PC-9 (cell line): ENCODE data around the gene ALG14. TPM values are rescaled to one million over a fixed set of nuclear protein-coding genes. Genes with fewer than 3 reads are reported as not detected.

ENCODE experiments used
- BruUV-seq: library from RNA; stranded (reverse); fragments of 400-500 nt; replicated peaks from 2 replicates; lab custom pipeline; 2021; lab: Mats Ljungman, UMichigan
- CTCF ChIA-PET: fragments of 300-600 bp; sonication (Branson Sonifier 250); formaldehyde crosslinking; loops from one replicate; lab custom pipeline; 2022; ENCODE audit warnings: antibody characterized with exemption; lab: Charles Lee
- POLR2A ChIA-PET: fragments of 300-600 bp; sonication (Branson Sonifier 250); formaldehyde crosslinking; loops from one replicate; lab custom pipeline; 2022; ENCODE audit warnings: antibody characterized with exemption; ENCODE audit not compliant: unreplicated experiment; lab: Charles Lee
- DNase-seq, 2 experiments: peaks; one replicate each; pipeline versions ENCODE4 v3.0.0 to v3.0.0-alpha.2; 2015 to 2022; ENCODE audit warnings: mixed read lengths in 1 of 2
- H2AFZ ChIP-seq: fragments of 200-600 bp; sonication (generic); 2 replicates; pipeline ENCODE4 v1.8.1; 2017; ENCODE audit warnings: antibody characterized with exemption
- H3F3A ChIP-seq: fragments of 200-600 bp; sonication (generic); 2 replicates; pipeline ENCODE4 v1.8.1; 2017; ENCODE audit warnings: antibody characterized with exemption, mild to moderate bottlenecking, low read depth; ENCODE audit not compliant: insufficient read depth
- H3K27ac ChIP-seq: fragments of 200-600 bp; sonication (generic); 2 replicates; pipeline ENCODE4 v1.6.1; 2016; ENCODE audit warnings: mixed run types
- H3K27me3 ChIP-seq: fragments of 200-600 bp; sonication (generic); 2 replicates; pipeline ENCODE4 v1.6.1; 2016; ENCODE audit warnings: low read depth, mixed run types; ENCODE audit not compliant: insufficient read depth
- H3K36me3 ChIP-seq: fragments of 200-600 bp; sonication (generic); 2 replicates; pipeline ENCODE4 v1.6.1; 2016; ENCODE audit warnings: low read depth, mixed run types
- H3K4me1 ChIP-seq: fragments of 200-600 bp; sonication (generic); replicated peaks from 2 replicates; pipeline ENCODE4 v1.6.1; 2016; ENCODE audit warnings: mixed run types; ENCODE audit not compliant: insufficient read depth
- H3K4me2 ChIP-seq: fragments of 200-600 bp; sonication (generic); 2 replicates; pipeline ENCODE4 v1.6.1; 2017; ENCODE audit warnings: mixed run types
- H3K4me3 ChIP-seq: fragments of 200-600 bp; sonication (generic); 2 replicates; pipeline ENCODE4 v1.6.1; 2016; ENCODE audit warnings: mixed run types
- H3K79me2 ChIP-seq: fragments of 200-600 bp; sonication (generic); 2 replicates; pipeline ENCODE4 v1.6.1; 2017; ENCODE audit warnings: low read depth, mixed run types
- H3K9me2 ChIP-seq: fragments of 200-600 bp; sonication (generic); 2 replicates; pipeline ENCODE4 v1.8.1; 2017; ENCODE audit warnings: mild to moderate bottlenecking; ENCODE audit not compliant: insufficient read depth
- H3K9me3 ChIP-seq: fragments of 200-600 bp; sonication (generic); 2 replicates; pipeline ENCODE4 v1.8.1; 2016; ENCODE audit warnings: low read depth; ENCODE audit not compliant: insufficient read depth
- H4K20me1 ChIP-seq: fragments of 200-600 bp; sonication (generic); 2 replicates; pipeline ENCODE4 v1.8.1; 2017; ENCODE audit not compliant: insufficient read depth
- EZH2 ChIP-seq: fragments of 200-600 bp; sonication (generic); IDR thresholded peaks from 2 replicates; pipeline ENCODE4 v1.8.0; 2017; ENCODE audit warnings: antibody characterized with exemption, low read depth
- intact Hi-C: fragments of 100-400 bp; cut with micrococcal nuclease; formaldehyde crosslinking; loops from one replicate; pipeline ENCODE4 v1.10.0; 2022; ENCODE audit not compliant: unreplicated experiment
- total RNA-seq: library from RNA; stranded (reverse); gene quantifications from 2 replicates; pipeline ENCODE4 v1.2.3, GENCODE V29; 2021
- TF ChIP-seq, protein P1 (sequence below): fragments of 200-600 bp; sonication (generic); conservative IDR thresholded peaks from 2 replicates; pipeline ENCODE4 v1.6.1; 2017; ENCODE audit warnings: mixed run types, antibody characterized with exemption, mild to moderate bottlenecking, moderate library complexity

The ALG14 gene
- total RNA-seq, 1 experiment from 2014 or later, result 8.6 TPM

DNA sequence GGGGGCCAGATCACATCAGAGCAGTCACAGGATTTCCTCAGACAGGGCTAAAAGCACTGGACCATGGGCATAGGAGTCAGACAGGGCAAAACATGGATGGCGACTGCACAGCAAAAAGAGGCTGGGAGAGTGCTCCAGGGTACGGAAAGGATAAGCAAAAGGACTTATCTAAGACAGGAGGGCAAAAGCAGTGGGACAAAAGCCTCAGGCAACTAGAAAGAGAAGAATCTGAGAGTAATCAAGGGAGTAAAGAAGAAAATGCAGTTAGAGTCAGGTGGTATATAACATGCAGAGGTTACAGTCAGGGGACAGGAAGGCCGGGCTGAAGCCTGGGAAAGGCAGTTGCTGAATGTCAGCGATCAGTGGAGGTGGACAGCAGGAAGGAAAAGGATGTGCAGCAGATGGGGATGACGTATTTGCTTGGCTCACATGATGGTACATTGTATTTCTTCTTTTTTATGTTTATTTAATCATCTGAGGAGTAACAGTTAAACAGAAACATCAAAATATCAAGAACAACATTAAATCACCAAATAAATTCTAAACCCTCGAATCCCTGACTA lies 82.8 kb downstream of the ALG14 start:
- Histone ChIP-seq H4K20me1 (no peaks in the 10 kb centered on the region), H3K4me2 (no peak overlapping the region), H3K9me3 (no peaks in the 10 kb centered on the region), H3K4me1 (peaks cover 15% of the 10 kb centered on the region), H3F3A (no peaks in the 10 kb centered on the region; the same call in 1 of the 2 replicates), H3K4me3 (no peak overlapping the region), H3K79me2 (no peaks in the 10 kb centered on the region), H3K27me3 (no peaks in the 10 kb centered on the region), H2AFZ (no peak overlapping the region), H3K36me3 (no peaks in the 10 kb centered on the region), H3K27ac (no peak overlapping the region), H3K9me2 (no peaks in the 10 kb centered on the region)
- TF ChIP-seq EZH2, result no peak
- TF ChIP-seq, protein P1, sequence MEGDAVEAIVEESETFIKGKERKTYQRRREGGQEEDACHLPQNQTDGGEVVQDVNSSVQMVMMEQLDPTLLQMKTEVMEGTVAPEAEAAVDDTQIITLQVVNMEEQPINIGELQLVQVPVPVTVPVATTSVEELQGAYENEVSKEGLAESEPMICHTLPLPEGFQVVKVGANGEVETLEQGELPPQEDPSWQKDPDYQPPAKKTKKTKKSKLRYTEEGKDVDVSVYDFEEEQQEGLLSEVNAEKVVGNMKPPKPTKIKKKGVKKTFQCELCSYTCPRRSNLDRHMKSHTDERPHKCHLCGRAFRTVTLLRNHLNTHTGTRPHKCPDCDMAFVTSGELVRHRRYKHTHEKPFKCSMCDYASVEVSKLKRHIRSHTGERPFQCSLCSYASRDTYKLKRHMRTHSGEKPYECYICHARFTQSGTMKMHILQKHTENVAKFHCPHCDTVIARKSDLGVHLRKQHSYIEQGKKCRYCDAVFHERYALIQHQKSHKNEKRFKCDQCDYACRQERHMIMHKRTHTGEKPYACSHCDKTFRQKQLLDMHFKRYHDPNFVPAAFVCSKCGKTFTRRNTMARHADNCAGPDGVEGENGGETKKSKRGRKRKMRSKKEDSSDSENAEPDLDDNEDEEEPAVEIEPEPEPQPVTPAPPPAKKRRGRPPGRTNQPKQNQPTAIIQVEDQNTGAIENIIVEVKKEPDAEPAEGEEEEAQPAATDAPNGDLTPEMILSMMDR, result no peak
- ChIA-PET POLR2A (interaction anchor here (0.7 kb wide), 1 partner anchor 10 kb away, joined by 4 read pairs; no protein-coding TSS in a partner anchor), CTCF (no interaction called here)
- intact Hi-C loops, result no loop called here
- BruUV-seq, result no TSS peak
- DNase-seq, result no peak

DNA sequence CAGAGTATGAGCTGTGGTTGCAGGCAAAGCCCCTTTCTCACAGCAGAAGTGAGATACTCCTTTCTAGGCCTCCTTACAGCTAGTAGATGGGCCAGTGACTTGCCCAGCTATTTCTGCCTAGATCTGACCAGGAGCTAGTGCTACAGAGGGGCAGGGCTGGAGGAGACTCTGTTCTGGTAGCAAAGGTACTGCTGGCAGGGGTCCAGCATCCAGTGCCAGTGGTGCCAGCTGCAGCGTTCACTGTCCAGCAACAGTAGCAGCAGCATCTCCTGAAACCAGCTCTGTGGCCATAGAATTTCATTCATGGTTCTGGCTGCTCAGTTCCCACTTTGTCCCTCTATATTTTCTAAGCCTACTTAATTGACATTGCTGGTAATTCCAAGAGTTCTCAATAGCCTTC lies 83.4 kb downstream of the ALG14 start:
- H3K4me3 ChIP-seq, result no peak overlapping the region
- TF ChIP-seq, protein P1, result no peak
- no peak for TF ChIP-seq EZH2
- H3K27me3 ChIP-seq, result no peaks in the 10 kb centered on the region
- H3K79me2 ChIP-seq, result no peaks in the 10 kb centered on the region
- ChIA-PET POLR2A (interaction anchor here (0.6 to 0.7 kb wide), 3 partner anchors 10 to 25 kb away, joined by 3 to 4 read pairs (median 3); no protein-coding TSS in a partner anchor), CTCF (no interaction called here)
- no peaks in the 10 kb centered on the region for H3K9me2 ChIP-seq
- H3K27ac ChIP-seq, result no peak overlapping the region
- BruUV-seq, result no TSS peak
- no peak for DNase-seq
- no peaks in the 10 kb centered on the region for H4K20me1 ChIP-seq
- H3K4me2 ChIP-seq, result no peak overlapping the region
- peaks cover 10% of the 10 kb centered on the region for H3K4me1 ChIP-seq
- no peak overlapping the region for H2AFZ ChIP-seq
- no peaks in the 10 kb centered on the region for H3K9me3 ChIP-seq
- H3F3A ChIP-seq, result no peaks in the 10 kb centered on the region; the same call in 1 of the 2 replicates
- H3K36me3 ChIP-seq, result no peaks in the 10 kb centered on the region
- intact Hi-C loops, result no loop called here

DNA sequence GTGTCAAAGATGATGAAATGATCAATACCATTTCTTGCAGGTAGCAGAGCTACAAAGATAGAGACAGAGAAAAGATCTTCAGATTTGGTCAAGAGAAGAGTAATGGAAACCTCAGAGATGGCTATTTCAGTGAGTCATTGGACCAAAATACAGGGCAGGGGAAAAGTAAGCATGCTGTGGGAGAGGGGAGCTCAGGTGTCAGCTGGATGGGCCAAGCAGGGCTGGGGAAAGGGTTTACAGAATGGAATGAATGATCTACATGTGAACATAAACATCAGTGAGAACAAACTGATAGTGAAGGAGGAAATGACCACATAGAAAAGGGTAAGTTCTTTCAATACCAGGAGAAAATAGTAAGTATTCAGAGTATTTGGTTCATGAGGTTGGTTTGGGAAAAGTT lies 84.4 kb downstream of the ALG14 start:
- Histone ChIP-seq H3K4me3 (no peak overlapping the region), H4K20me1 (no peaks in the 10 kb centered on the region), H3K4me2 (no peak overlapping the region), H3K36me3 (no peaks in the 10 kb centered on the region), H3K27ac (no peak overlapping the region), H3K79me2 (no peaks in the 10 kb centered on the region), H3K9me3 (no peaks in the 10 kb centered on the region), H3K9me2 (no peaks in the 10 kb centered on the region), H3K4me1 (peaks cover 2% of the 10 kb centered on the region), H2AFZ (no peak overlapping the region), H3K27me3 (no peaks in the 10 kb centered on the region), H3F3A (no peaks in the 10 kb centered on the region)
- ChIA-PET CTCF (no interaction called here), POLR2A (no interaction called here)
- intact Hi-C loops, result no loop called here
- no peak for DNase-seq
- no peak for TF ChIP-seq EZH2
- TF ChIP-seq, protein P1, result no peak
- BruUV-seq, result no TSS peak
